Measurements from ENCODE around the gene EGFL8. TPM values are rescaled to one million over a fixed set of nuclear protein-coding genes. Genes with fewer than 3 reads are reported as not detected.

The EGFL8 gene
- total and polyA plus RNA-seq, 9 of the 15 experiments (the other 6 are each of a cell fraction or from before 2014, with no cell fraction given), result 2.2 to 47.4 (median 14.2) TPM

DNA sequence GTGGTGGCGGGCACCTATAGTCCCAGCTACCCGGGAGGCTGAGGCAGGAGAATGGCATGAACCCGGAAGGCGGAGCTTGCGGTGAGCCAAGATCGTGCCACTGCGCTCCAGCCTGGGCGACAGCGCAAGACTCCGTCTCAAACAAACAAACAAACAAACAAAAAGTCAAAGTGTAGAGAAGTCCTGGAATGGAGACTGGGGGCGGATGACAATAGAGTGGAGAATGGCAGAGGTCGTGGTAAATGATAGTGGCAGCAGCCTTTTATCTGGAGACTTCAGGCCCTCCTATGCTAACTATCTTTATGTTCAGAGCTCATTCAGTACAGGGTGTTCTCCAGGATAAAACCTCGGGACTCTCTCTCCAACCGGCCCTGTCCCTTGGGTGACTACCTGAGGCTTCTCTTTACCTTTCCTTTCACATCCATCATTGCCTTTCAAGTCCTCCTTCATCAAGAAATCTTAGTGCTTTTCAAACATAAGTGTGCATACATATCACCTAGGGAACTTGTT lies 32.9 kb upstream of the EGFL8 start (continued):
- TF ChIP-seq ZHX1 (conservative IDR thresholded peaks at IDR 0.05; ENCODE audit: low read length) (no peak), ZNF699 (CRISPR knock-in tag; IDR thresholded peaks at IDR 0.05; ENCODE audit: insufficient replicate concordance) (no peak), BHLHE40 (IDR thresholded peaks at IDR 0.05; ENCODE audit: low read length) (0 out of 2 replicates have a peak, but pooled peaks have one; percentile 5), SMAD3 (CRISPR knock-in tag; conservative IDR thresholded peaks at IDR 0.05) (peak; percentile 71; the same call in 1 of the 2 replicates), SREBF1 (IDR thresholded peaks at IDR 0.05; ENCODE audit: borderline replicate concordance, low read depth, low read length) (no peak), ZC3H8 (IDR thresholded peaks at IDR 0.05) (0 out of 2 replicates have a peak, but pooled peaks have one; percentile 59), MEF2D (tag; conservative IDR thresholded peaks at IDR 0.05; ENCODE audit: low read depth) (peak; percentile 65; the same call in 1 of the 2 replicates), CBX1 (IDR thresholded peaks at IDR 0.05; ENCODE audit: low read depth) (no peak), NCOA2 (IDR thresholded peaks at IDR 0.05; ENCODE audit: partially characterized antibody in 2 of 2) (no peak), TSC22D4 (tag; IDR thresholded peaks at IDR 0.05) (no peak), EWSR1 (IDR thresholded peaks at IDR 0.05; ENCODE audit: borderline replicate concordance, low read depth, partially characterized antibody) (no peak), ARID3B (CRISPR knock-in tag; IDR thresholded peaks at IDR 0.05; ENCODE audit: borderline replicate concordance) (no peak), ZNF134 (CRISPR knock-in tag; conservative IDR thresholded peaks at IDR 0.05) (0 out of 2 replicates have a peak, but pooled peaks have one; percentile 16)
- TF ChIP-seq, protein P1, sequence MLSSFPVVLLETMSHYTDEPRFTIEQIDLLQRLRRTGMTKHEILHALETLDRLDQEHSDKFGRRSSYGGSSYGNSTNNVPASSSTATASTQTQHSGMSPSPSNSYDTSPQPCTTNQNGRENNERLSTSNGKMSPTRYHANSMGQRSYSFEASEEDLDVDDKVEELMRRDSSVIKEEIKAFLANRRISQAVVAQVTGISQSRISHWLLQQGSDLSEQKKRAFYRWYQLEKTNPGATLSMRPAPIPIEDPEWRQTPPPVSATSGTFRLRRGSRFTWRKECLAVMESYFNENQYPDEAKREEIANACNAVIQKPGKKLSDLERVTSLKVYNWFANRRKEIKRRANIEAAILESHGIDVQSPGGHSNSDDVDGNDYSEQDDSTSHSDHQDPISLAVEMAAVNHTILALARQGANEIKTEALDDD (IDR thresholded peaks at IDR 0.05), result peak; percentile 64; the same call in 1 of the 2 replicates
- TF ChIP-seq, protein P2, sequence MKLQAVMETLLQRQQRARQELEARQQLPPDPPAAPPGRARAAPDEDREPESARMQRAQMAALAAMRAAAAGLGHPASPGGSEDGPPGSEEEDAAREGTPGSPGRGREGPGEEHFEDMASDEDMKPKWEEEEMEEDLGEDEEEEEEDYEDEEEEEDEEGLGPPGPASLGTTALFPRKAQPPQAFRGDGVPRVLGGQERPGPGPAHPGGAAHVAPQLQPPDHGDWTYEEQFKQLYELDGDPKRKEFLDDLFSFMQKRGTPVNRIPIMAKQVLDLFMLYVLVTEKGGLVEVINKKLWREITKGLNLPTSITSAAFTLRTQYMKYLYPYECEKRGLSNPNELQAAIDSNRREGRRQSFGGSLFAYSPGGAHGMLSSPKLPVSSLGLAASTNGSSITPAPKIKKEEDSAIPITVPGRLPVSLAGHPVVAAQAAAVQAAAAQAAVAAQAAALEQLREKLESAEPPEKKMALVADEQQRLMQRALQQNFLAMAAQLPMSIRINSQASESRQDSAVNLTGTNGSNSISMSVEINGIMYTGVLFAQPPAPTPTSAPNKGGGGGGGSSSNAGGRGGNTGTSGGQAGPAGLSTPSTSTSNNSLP (IDR thresholded peaks at IDR 0.05; ENCODE audit: borderline replicate concordance, low read depth, low read length), result 0 out of 2 replicates have a peak, but pooled peaks have one; percentile 60
- TF ChIP-seq, protein P3, sequence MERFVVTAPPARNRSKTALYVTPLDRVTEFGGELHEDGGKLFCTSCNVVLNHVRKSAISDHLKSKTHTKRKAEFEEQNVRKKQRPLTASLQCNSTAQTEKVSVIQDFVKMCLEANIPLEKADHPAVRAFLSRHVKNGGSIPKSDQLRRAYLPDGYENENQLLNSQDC (CRISPR knock-in tag; IDR thresholded peaks at IDR 0.05), result no peak
- TF ChIP-seq, protein P4, sequence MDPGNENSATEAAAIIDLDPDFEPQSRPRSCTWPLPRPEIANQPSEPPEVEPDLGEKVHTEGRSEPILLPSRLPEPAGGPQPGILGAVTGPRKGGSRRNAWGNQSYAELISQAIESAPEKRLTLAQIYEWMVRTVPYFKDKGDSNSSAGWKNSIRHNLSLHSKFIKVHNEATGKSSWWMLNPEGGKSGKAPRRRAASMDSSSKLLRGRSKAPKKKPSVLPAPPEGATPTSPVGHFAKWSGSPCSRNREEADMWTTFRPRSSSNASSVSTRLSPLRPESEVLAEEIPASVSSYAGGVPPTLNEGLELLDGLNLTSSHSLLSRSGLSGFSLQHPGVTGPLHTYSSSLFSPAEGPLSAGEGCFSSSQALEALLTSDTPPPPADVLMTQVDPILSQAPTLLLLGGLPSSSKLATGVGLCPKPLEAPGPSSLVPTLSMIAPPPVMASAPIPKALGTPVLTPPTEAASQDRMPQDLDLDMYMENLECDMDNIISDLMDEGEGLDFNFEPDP (CRISPR knock-in tag; IDR thresholded peaks at IDR 0.05), result 0 out of 2 replicates have a peak, but pooled peaks have one; percentile 50

All from K562 (cell line).